GM19328 (cell line): ENCODE data around the gene NLGN2.

Source experiments
- ATAC-seq: cut with Tn5 transposase; IDR thresholded peaks from one replicate; pipeline ENCODE4 v1.9.1; 2021; ENCODE audit warnings: mild to moderate bottlenecking, moderate library complexity; ENCODE audit not compliant: unreplicated experiment

The NLGN2 gene

GRCh38 chr17:7411427-7411750, 3.7 kb downstream of the NLGN2 start:
- ATAC-seq = no peak

- no peak for ATAC-seq
Observed at GRCh38 chr17:7413346-7413985, 5.8 kb downstream of the NLGN2 start.

- no peak for ATAC-seq
Observed at GRCh38 chr17:7414837-7415236, 7.2 kb downstream of the NLGN2 start.

- ATAC-seq = no peak
Observed at GRCh38 chr17:7415784-7416183, 8.1 kb downstream of the NLGN2 start.

- ATAC-seq = no peak
Observed at GRCh38 chr17:7416323-7416722, 8.7 kb downstream of the NLGN2 start.

DNA sequence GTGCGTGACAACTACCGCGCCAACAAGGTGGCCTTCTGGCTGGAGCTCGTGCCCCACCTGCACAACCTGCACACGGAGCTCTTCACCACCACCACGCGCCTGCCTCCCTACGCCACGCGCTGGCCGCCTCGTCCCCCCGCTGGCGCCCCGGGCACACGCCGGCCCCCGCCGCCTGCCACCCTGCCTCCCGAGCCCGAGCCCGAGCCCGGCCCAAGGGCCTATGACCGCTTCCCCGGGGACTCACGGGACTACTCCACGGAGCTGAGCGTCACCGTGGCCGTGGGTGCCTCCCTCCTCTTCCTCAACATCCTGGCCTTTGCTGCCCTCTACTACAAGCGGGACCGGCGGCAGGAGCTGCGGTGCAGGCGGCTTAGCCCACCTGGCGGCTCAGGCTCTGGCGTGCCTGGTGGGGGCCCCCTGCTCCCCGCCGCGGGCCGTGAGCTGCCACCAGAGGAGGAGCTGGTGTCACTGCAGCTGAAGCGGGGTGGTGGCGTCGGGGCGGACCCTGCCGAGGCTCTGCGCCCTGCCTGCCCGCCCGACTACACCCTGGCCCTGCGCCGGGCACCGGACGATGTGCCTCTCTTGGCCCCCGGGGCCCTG, 9.5 kb downstream of the NLGN2 start:
- no peak for ATAC-seq

GRCh38 chr17:7418472-7419152, 11.0 kb downstream of the NLGN2 start:
- ATAC-seq = no peak

- no peak for ATAC-seq
Observed at GRCh38 chr17:7419819-7420610, 12.4 kb downstream of the NLGN2 start, which contains the start of gene SPEM1. Gene SPEM1 (plus strand): TSS chr17:7420324. CDS start chr17:7420385, 61 bp downstream.

GRCh38 chr17:7421186-7421585, 13.5 kb downstream of the NLGN2 start:
- ATAC-seq = no peak

DNA sequence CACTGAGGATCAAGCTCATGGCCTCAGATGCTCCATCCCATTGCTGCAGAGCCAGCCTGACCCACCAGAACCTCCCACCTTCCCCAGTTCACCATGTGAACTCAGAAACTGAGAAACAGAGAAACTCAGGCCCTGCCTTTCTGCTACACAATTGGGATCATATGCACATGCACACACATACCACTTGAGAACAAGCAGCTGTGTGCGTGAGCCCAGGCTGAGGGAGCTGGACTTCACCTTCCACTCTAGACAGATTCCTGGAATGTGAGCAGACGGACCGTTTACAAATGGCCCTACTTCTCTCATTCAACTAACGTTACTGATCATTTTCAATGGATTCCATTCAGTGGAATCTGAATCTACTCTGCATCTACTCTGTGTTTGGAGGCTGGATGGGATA, 16.0 kb downstream of the NLGN2 start:
- ATAC-seq = no peak

DNA sequence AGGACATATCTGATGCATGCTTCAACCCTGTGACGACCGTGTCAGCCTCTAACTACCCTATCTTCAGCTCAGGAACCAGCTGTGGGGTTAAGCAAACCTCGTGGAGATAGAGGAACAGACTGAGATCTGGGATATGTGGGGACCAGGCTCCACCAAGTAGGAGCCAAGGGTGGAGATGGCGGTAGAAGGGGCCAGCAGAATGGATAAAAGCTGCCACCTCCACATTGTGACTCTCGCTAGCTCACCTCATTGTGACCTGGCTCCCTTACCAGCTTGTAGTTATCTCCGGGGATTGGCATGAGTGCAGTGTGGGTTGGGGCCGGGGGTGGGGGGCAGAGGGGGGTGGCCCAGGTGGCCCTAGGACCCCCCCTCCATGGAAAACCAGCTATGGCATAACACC, 17.7 kb downstream of the NLGN2 start, which contains the start of gene SPEM2:
TSS of gene SPEM2 (plus strand) at position 301 of the 400 bp plus-strand sequence. CDS start at position 374, 73 bp downstream.
- ATAC-seq = no peak

DNA sequence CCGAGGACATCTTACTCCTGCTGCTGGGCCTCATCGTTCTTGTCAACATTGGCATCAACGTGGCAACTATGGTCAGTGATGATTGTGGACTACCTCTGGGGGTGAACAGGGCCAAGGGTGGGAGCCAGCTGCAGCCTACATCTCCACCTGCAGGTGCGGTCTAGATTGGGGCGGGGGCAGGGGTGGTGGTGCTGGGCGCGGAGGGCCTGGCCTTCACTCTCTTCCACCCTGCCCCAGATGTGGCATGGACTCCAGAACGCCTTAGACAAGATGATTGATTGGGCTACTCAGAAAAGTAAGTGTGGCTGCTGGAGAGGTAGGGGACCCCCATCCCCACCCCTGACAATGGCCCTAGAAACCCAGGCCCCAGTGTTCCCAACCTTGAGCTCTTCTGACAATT, 18.1 kb downstream of the NLGN2 start:
- no peak for ATAC-seq

DNA sequence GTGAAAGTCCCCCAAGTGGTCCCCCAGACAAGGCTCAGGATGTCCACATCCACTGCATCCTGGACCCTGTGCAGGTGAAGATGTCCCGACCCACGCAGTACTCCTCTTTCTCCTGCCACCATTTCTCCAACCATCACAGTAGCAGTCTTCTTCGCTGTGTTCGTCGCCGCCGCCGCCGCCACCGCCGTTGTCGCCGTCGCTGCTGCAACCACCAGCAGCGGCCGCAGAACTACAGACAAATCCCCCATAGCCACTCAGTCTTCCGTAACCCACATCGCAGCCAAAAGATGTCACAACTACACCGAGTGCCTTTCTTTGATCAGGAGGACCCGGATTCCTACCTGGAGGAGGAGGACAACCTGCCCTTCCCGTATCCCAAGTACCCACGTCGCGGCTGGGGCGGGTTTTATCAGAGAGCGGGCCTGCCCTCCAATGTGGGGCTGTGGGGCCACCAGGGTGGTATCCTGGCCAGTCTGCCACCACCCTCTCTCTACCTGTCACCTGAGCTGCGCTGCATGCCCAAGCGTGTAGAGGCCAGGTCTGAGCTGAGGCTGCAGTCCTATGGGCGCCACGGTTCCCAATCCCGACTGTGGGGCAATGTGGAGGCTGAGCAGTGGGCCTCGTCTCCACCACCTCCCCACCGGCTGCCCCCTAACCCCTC, 18.7 kb downstream of the NLGN2 start:
- no peak for ATAC-seq

DNA sequence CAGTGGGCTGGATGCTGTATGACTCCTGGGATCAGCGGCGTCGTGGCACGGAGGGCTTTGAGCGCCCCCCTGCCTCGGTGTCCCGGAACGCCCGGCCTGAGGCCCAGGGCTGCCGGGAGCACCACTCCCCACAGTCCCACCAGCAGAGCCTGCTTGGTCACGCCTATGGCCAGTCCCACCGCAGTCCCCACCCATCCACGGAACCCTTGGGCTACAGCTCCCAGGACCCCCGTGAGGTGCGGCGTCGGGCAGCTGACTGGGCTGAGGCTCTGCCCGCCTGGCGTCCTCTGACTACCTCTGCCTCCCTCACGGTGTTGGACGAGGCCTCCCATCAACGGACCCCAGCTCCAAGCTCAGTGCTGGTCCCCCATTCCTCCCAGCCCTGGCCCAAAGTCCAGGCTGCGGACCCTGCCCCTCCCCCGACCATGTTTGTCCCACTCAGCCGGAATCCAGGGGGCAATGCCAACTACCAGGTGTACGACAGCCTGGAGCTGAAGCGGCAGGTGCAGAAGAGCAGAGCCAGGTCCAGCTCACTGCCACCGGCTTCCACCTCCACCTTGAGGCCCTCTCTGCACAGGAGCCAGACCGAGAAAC, 19.3 kb downstream of the NLGN2 start:
- ATAC-seq = no peak

DNA sequence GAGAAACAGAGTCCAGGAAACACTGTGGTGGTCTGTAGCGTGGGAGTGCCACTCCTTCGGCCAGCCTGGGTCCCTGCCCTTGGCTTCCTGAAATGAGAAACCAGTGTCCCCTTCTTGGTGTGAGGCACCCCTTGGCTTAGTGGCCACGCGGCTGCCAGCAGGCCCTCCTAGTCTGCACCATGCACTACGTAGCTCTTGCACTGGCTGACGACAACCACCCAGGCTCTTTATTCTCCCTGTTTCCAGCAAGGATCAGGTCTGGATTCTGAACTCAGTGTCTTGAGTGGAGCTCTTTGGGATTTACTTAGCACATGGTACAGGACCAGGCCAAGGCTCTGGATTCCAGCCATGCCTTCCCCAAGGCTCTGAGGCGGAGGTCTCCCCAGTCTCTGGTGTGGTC, 19.9 kb downstream of the NLGN2 start:
- no peak for ATAC-seq

- ATAC-seq = no peak
Observed at GRCh38 chr17:7428557-7428956, 20.9 kb downstream of the NLGN2 start, which contains the start of gene SPEM3. Gene SPEM3 (plus strand): TSS chr17:7428857. CDS start chr17:7428903, 46 bp downstream.

DNA sequence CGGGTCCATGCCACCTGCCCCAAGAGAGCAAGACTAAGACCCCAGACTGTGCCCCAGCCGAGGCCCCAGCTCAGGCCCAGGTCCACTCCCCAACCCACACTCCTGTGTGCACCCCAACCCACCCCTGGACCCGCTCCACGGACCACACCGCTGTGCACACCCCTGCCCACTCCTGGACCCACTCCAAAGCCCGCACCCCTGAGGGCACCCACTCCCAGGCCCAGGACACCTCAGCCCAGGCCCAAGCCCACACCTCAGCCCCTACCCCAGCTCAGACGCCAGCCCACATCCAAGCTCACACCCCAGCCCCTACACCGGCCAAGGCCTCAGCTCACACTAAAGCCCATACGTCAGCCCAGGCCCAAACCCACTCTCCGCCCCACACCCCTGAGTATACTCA, 22.1 kb downstream of the NLGN2 start:
- no peak for ATAC-seq

- ATAC-seq = no peak
Observed at GRCh38 chr17:7431231-7431630, 23.6 kb downstream of the NLGN2 start.

- no peak for ATAC-seq
Observed at GRCh38 chr17:7432296-7432695, 24.7 kb downstream of the NLGN2 start.
